PC-9 (cell line): Measurements from ENCODE around the gene KRTAP10-10.

ENCODE experiments used
- CTCF ChIP-seq: fragments of 200-600 bp; sonication (generic); conservative IDR thresholded peaks from 2 replicates; pipeline ENCODE4 v1.6.1; 2017; ENCODE audit warnings: mixed run types, antibody characterized with exemption, mild to moderate bottlenecking, moderate library complexity
- EZH2 ChIP-seq: fragments of 200-600 bp; sonication (generic); IDR thresholded peaks from 2 replicates; pipeline ENCODE4 v1.8.0; 2017; ENCODE audit warnings: antibody characterized with exemption, low read depth

GRCh38 chr21:44603911-44604310, 33.2 kb upstream of the KRTAP10-10 start:
- TF ChIP-seq EZH2 = no peak
- TF ChIP-seq CTCF = no peak
